ENCODE measurements around the gene TUBE1.

DNA sequence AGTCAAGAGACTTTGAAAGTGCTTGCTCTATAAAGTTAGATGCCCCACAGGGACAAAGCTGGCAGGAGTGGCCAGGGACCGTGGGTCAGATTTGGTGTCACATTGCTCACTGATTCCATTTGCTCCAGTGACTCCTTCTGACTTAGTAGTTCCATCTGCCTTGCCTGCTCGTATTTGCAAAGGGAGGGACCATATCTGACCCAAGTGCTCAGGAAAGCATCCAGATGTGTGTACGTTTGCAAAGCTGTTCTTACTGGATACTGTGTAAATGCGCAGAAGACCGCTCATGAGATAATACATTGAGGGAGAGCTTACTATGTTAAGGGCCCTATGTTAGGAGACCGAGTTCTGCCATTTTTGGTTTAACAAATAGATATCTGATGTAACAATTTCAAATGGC lies 54.6 kb downstream of the TUBE1 start:
- no peak for TF ChIP-seq POLR2A (IDR thresholded peaks at IDR 0.05)
- TF ChIP-seq EP300 (IDR thresholded peaks at IDR 0.05), result no peak
- TF ChIP-seq, protein P1, sequence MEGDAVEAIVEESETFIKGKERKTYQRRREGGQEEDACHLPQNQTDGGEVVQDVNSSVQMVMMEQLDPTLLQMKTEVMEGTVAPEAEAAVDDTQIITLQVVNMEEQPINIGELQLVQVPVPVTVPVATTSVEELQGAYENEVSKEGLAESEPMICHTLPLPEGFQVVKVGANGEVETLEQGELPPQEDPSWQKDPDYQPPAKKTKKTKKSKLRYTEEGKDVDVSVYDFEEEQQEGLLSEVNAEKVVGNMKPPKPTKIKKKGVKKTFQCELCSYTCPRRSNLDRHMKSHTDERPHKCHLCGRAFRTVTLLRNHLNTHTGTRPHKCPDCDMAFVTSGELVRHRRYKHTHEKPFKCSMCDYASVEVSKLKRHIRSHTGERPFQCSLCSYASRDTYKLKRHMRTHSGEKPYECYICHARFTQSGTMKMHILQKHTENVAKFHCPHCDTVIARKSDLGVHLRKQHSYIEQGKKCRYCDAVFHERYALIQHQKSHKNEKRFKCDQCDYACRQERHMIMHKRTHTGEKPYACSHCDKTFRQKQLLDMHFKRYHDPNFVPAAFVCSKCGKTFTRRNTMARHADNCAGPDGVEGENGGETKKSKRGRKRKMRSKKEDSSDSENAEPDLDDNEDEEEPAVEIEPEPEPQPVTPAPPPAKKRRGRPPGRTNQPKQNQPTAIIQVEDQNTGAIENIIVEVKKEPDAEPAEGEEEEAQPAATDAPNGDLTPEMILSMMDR (IDR thresholded peaks at IDR 0.05), result no peak

Measured in ovary (tissue), 3 donors.